ENCODE results near the gene TEPSIN.

GRCh38 chr17:81218459-81218858, 20.4 kb downstream of the TEPSIN start:
- no peak for TF ChIP-seq CTCF (IDR thresholded peaks at IDR 0.05 in 4 of 5, conservative IDR thresholded peaks at IDR 0.05 in 1 of 5)
- no peak for TF ChIP-seq POLR2A (IDR thresholded peaks at IDR 0.05)
